Heart right ventricle (tissue), 16 donors: Measurements from ENCODE around the gene COX4I1. TPM values are rescaled to one million over a fixed set of nuclear protein-coding genes. Genes with fewer than 3 reads are reported as not detected.
"Not testable (repeated sequence)": the region's sequence is repeated elsewhere in the genome, so short reads cannot be mapped to it uniquely, and the experiment has no call there.

Source experiments
- ATAC-seq, 8 donors: fragments of 200-7000 bp; cut with Tn5 transposase; one replicate each; pipeline ENCODE4 v1.9.1; 2020; ENCODE audit warnings: mild to moderate bottlenecking in 8 of 8, moderate library complexity in 8 of 8, moderate number of reproducible peaks in 1 of 8
- DNase-seq, 2 donors: peaks; one replicate each; pipeline ENCODE4 v3.0.0-alpha.2; 2020
- H3K27ac ChIP-seq, 10 donors: fragments of 200-600 bp; sonication (generic) in 2 of 10; one replicate each; pipeline versions ENCODE4 v1.5.0 to v1.8.0; 2020 to 2022; ENCODE audit warnings: mild to moderate bottlenecking in 3 of 10
- H3K27me3 ChIP-seq, 7 donors: fragments of 200-600 bp; one replicate each; pipeline ENCODE4 v1.8.0; 2021 to 2022; ENCODE audit warnings: mild to moderate bottlenecking in 2 of 7
- H3K36me3 ChIP-seq, 9 donors: fragments of 200-600 bp; sonication (generic) in 1 of 9; one replicate each; pipeline versions ENCODE4 v1.5.0 to v1.8.0; 2020 to 2022; ENCODE audit warnings: mild to moderate bottlenecking in 2 of 9
- H3K4me1 ChIP-seq, 9 donors: fragments of 200-600 bp; sonication (generic) in 1 of 9; one replicate each; pipeline versions ENCODE4 v1.5.0 to v1.8.0; 2020 to 2022; ENCODE audit warnings: mild to moderate bottlenecking in 4 of 9
- H3K4me3 ChIP-seq, 10 donors: fragments of 200-600 bp; sonication (generic) in 2 of 10; one replicate each; pipeline versions ENCODE4 v1.5.0 to v1.8.0; 2020 to 2022; ENCODE audit warnings: mild to moderate bottlenecking in 7 of 10, moderate library complexity in 2 of 10
- H3K9me3 ChIP-seq, 11 donors: fragments of 200-600 bp in 10 of 11; sonication (generic) in 2 of 11; one replicate each; pipeline versions ENCODE4 v1.5.0 to v1.8.0; 2013 to 2022; ENCODE audit warnings: mild to moderate bottlenecking in 2 of 11, control low read depth in 1 of 11, moderate library complexity in 1 of 11
- CTCF ChIP-seq, 9 donors: fragments of 200-600 bp; sonication (generic) in 2 of 9; IDR thresholded peaks; one replicate each; pipeline versions ENCODE4 v1.5.0 to v1.8.0; 2021 to 2022; ENCODE audit warnings: antibody characterized with exemption in 9 of 9, mild to moderate bottlenecking in 5 of 9, moderate library complexity in 1 of 9
- WGBS, 2 donors: extraction: QIAGEN DNeasy Blood & Tissue Kit; methylation state at CpG; one replicate each; pipeline ENCODE4 v1.1.7; 2013; ENCODE audit warnings: inconsistent platforms in 1 of 2; 5-methylcytosine and 5-hydroxymethylcytosine counted together
- intact Hi-C, 10 donors: fragments of 100-400 bp; cut with DNase I; formaldehyde crosslinking; loops; one replicate each; pipeline versions ENCODE4 v1.11.1 to v1.14.2; 2022
- polyA plus RNA-seq, 2 donors: library from polyadenylated mRNA; stranded (reverse); fragments of 200-250 nt; gene quantifications; one replicate each; pipeline ENCODE4 v1.2.3, GENCODE V29; 2013
- total RNA-seq, 10 donors: library from RNA; stranded (reverse); fragmentation: NEBNext Ultra II Directional in 3 of 10; extraction: Animal tissue kit (Norgen Biotek cat#: 25700) in 3 of 10; gene quantifications; one replicate each; pipeline versions ENCODE4 v1.2.1 to v1.2.4, GENCODE V29; 2021 to 2023
- donor health status: Arrhythmogenic right ventricular cardiomyopathy.
- donor health status: ischemic (EF 13 %, LVEDD 7.1; RV severe dilation, severe dysfunction).
- donor health status: healthy with polysubstance abuse.
- donor health status: DM: no; HTN: yes; CAD: no.
- donor health status: DM: no; HTN: no; CAD: no.
- donor health status: ischemic (EF 25% LVEDD 6.9; RV normal size, moderate dysfunction).
- donor health status: ischemic (EF 25% LVEDD 5.7; RV mildly dilated, moderate dysfunction).
- donor health status: healthy.
- donor health status: DM: yes; HTN: yes; CAD: no.
- donor health status: Ischemic cardiomyopathy.
- donor health status: ischemic (EF 35%, LVEDD 5.7; RV mildly dilated, moderate dysfunction).
- donor health status: nonischemic (EF 11% LVEDD 7.7; RV severe dilation, severe dysfunction).
- donor health status: DM: yes; HTN: yes; CAD: no.
- donor health status: PGD.
- donor health status: ischemic (EF 29% LVEDD 5.4; RV normal size, mild dysfunction).
- donor health status: nonischemic (EF 23%, LVEDD 6.1; RV moderate dilation, normal function).

COX4I1 gene
- total and polyA plus RNA-seq, 12 donors, result 1,221 to 4,942 (median 1,955) TPM

- Histone ChIP-seq H3K4me3 (no peak overlapping the region), H3K27ac (no peak overlapping the region), H3K36me3 (peaks cover 3 to 66% (median 37%) of the 10 kb centered on the region in 9 donors), H3K4me1 (peaks cover 6 to 40% (median 26%) of the 10 kb centered on the region in 9 donors), H3K27me3 (no peaks in the 10 kb centered on the region), H3K9me3 (no peaks in the 10 kb centered on the region)
- WGBS, 2 donors, result 65 to 79% methylated on average over 14 of the region's 14 CpGs
- ATAC-seq, result no peak
- no peak for TF ChIP-seq CTCF (IDR thresholded peaks at IDR 0.05)
- intact Hi-C loops, result no loop called here
- DNase-seq, result no peak
Observed at GRCh38 chr16:85803570-85803969, 4.1 kb downstream of the COX4I1 start.

GRCh38 chr16:85805442-85806045 lies 6.0 kb downstream of the COX4I1 start:
- ATAC-seq (no peak), DNase-seq (no peak)
- Histone ChIP-seq H3K27me3 (no peaks in the 10 kb centered on the region), H3K4me3 (no peak overlapping the region), H3K27ac (no peak overlapping the region), H3K4me1 (peaks cover 6 to 35% (median 20%) of the 10 kb centered on the region in 9 donors), H3K36me3 (peaks cover 3 to 66% (median 37%) of the 10 kb centered on the region in 9 donors), H3K9me3 (no peaks in the 10 kb centered on the region)
- intact Hi-C loops, result no loop called here
- TF ChIP-seq CTCF (IDR thresholded peaks at IDR 0.05), result no peak
- 80 to 92% methylated on average over 18 of the region's 18 CpGs for WGBS, 2 donors

GRCh38 chr16:85806539-85806938 lies 7.0 kb downstream of the COX4I1 start:
- peaks cover 0 to 8% (median under 1%) of the 10 kb centered on the region in 7 donors for H3K27me3 ChIP-seq
- TF ChIP-seq CTCF (IDR thresholded peaks at IDR 0.05), result no peak
- ATAC-seq (no peak), DNase-seq (no peak)
- no peaks in the 10 kb centered on the region for H3K9me3 ChIP-seq
- no peak overlapping the region for H3K4me3 ChIP-seq
- WGBS, 2 donors, result 92% methylated on average over 11 of the region's 11 CpGs
- intact Hi-C loops, result no loop called here
- no peak overlapping the region for H3K27ac ChIP-seq
- H3K4me1 ChIP-seq, result peaks cover 0 to 25% (median 10%) of the 10 kb centered on the region in 9 donors
- H3K36me3 ChIP-seq, result peaks cover 3 to 59% (median 37%) of the 10 kb centered on the region in 9 donors

- H3K4me3 ChIP-seq, H3K27ac ChIP-seq, ATAC-seq, DNase-seq, intact Hi-C loops, H3K9me3 ChIP-seq: not testable (repeated sequence)
- peaks cover 0 to 16% (median 9%) of the 10 kb centered on the region in 7 donors for H3K27me3 ChIP-seq
- WGBS, 2 donors, result 87 to 93% methylated on average over 5 to 6 of the region's 6 CpGs
- H3K36me3 ChIP-seq, result peaks cover 3 to 51% (median 33%) of the 10 kb centered on the region in 9 donors
- peaks cover 0 to 17% (median 4%) of the 10 kb centered on the region in 9 donors for H3K4me1 ChIP-seq
Observed at GRCh38 chr16:85807340-85807739, 7.8 kb downstream of the COX4I1 start.

GRCh38 chr16:85808104-85808503 lies 8.6 kb downstream of the COX4I1 start:
- H3K4me1 ChIP-seq, H3K4me3 ChIP-seq, H3K9me3 ChIP-seq, DNase-seq, ATAC-seq, intact Hi-C loops, H3K27ac ChIP-seq: not testable (repeated sequence)
- H3K27me3 ChIP-seq, result peaks cover 0 to 22% (median 16%) of the 10 kb centered on the region in 7 donors
- H3K36me3 ChIP-seq, result peaks cover 0 to 43% (median 33%) of the 10 kb centered on the region in 9 donors
- 94 to 95% methylated on average over 17 to 22 of the region's 27 CpGs for WGBS, 2 donors
